Endometrial microvascular endothelial cells (primary cell): ENCODE data around the gene COX6B1. TPM values are rescaled to one million over a fixed set of nuclear protein-coding genes. Genes with fewer than 3 reads are reported as not detected.

Source experiments
- in situ Hi-C: cut with HindIII; loops from 2 replicates; pipeline ENCODE4 v1.10.0; 2017; ENCODE audit warnings: low sequenced_read_pairs, low pct_unique_long_range_greater_than_20kb; ENCODE audit errors: inconsistent ontology term
- total RNA-seq: library from RNA; depleted of rRNA; stranded (reverse); fragments of >200 nt; gene quantifications from one replicate; pipeline ENCODE4 v1.2.3, GENCODE V29; 2015; ENCODE audit errors: inconsistent ontology term

COX6B1 gene
- total RNA-seq, 1 donor from 2014 or later, result 610 TPM

DNA sequence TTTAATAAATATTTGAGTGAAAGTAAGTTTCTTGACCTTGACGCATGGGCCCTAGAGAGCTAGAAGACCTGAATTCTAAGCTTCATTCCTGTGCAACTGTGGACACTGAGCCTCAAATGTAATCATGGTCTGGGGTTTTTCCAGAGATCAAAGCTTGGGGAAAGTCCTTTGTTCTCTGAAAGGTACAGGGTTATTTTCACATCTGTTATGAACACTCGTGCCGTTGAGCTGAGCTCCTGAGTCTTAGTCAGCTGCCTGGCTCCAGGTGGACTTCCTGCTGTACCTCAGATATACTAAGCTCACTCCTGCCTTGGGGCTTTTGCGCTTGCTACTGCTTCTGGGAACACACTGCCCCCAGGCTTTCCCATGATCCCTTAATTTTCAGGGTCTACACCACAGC, 48.7 kb downstream of the COX6B1 start:
- in situ Hi-C loops, result no loop called here

DNA sequence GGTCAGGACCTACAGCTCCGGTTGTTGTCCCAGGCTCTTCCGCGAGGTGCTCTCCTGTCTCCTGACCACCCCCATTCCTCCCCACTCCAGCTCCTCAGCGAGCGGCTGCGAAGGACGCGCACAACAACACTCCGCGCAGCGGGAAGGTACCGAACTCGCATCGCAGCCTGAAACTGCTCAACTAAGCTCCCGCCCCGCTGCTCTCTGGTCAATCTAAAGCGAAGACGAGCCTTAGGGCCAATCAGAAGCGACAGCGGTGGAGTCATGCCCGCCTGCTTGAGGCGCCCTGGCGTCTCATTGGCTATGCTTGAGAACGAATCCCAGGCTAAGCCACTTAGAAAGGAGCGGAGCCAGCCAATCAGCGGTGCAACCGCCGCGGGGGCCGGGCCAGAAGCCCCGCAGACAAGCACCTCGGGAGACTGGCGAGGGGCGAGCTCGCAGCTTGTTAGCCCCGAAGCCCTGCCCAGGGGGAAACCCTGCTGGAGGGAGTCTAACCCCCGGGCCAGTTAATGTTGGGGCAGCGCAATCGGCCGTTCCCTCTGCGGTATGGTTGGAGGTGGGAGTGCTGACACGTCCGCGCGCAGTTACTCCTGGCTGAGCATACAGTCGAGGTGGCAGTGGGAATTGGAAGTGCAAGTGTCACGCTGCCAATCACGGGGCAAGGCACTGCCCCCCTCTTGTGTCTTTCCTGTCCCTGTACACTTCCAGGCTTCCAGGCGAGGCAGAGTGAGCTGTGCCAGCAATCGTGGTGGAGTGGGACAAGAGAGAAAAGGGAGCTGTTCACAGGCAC, 54.3 kb downstream of the COX6B1 start:
- in situ Hi-C loops, result no loop called here

DNA sequence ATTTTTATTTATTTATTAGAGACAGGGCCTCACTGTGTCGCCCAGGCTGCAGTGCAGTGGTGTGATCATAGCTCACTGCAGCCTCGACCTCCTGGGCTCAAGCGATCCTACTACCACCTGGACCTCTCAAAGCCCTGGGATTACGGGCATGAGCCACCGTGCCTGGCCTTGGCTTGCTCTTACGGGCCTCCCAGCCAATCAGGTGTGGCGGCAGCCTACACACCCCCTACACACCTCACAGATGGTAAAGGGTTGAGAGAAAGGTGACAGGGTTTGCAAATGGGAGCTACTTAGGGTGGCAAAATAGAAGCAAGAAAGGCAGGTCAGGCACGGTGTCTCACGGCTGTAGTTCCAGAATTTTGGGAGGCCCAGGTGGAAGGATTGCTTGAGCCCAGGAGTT, 55.2 kb downstream of the COX6B1 start:
- in situ Hi-C loops, result no loop called here

DNA sequence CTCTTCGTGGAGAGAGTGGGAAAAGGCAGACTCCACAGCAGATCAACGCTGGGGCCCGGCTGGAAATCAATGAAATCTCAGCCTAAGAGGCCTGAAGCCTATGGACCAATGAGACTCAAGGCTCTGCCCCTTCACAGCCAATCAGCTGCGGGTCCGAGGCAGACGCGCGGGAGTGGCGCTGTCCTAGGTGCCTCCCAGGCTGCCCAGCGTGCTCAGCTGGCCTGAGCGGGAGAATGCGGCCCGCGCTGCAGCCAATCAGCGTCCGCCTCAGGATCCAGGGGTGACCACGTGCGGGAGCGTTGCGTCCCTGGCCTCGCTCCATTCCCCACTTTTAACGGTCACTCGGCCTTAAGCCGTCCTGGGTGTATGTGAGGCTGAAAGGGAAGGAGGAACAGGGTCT, 56.1 kb downstream of the COX6B1 start, which contains the start of gene ZBTB32:
ZBTB32 (plus strand) TSS at position 341 of the 400 bp plus-strand sequence. CDS start 10,069 bp downstream, outside the sequence.
- in situ Hi-C loops, result no loop called here

Other genes starting within 250 kb of the COX6B1 start
- gene FFAR2, start 200.1 kb upstream of the COX6B1 start, total RNA-seq, result not detected
- not detected for gene KRTDAP, start 157.9 kb upstream of the COX6B1 start, total RNA-seq
- not detected for gene DMKN, start 134.7 kb upstream of the COX6B1 start, total RNA-seq
- gene SBSN, start 120.0 kb upstream of the COX6B1 start, total RNA-seq, result not detected
- gene GAPDHS, start 114.9 kb upstream of the COX6B1 start, total RNA-seq, result not detected
- 87.1 TPM for gene TMEM147, start 102.7 kb upstream of the COX6B1 start, total RNA-seq
- not detected for gene ATP4A, start 84.7 kb upstream of the COX6B1 start, total RNA-seq
- gene PMIS2, start 62.1 kb upstream of the COX6B1 start, total RNA-seq, result not detected
- gene HAUS5, start 35.6 kb upstream of the COX6B1 start, total RNA-seq, result 20.8 TPM
- gene RBM42, start 19.3 kb upstream of the COX6B1 start, total RNA-seq, result 84.6 TPM
- not detected for gene ETV2, start 6.6 kb upstream of the COX6B1 start, total RNA-seq
- gene UPK1A, start 18.2 kb downstream of the COX6B1 start, total RNA-seq, result not detected
- not detected for gene ZBTB32, start 56.2 kb downstream of the COX6B1 start, total RNA-seq
- gene KMT2B, start 69.7 kb downstream of the COX6B1 start, total RNA-seq, result 11.1 TPM
- gene IGFLR1, start 94.1 kb downstream of the COX6B1 start, total RNA-seq, result 2.0 TPM
- gene U2AF1L4, start 97.1 kb downstream of the COX6B1 start, total RNA-seq, result 7.4 TPM
- 36.0 TPM for gene PSENEN, start 97.3 kb downstream of the COX6B1 start, total RNA-seq
- gene LIN37, start 100.3 kb downstream of the COX6B1 start, total RNA-seq, result 13.1 TPM
- gene HSPB6, start 108.7 kb downstream of the COX6B1 start, total RNA-seq, result not detected
- 7.2 TPM for gene PROSER3, start 109.9 kb downstream of the COX6B1 start, total RNA-seq
- 0.19 TPM for gene ARHGAP33, start 127.2 kb downstream of the COX6B1 start, total RNA-seq
- not detected for gene PRODH2, start 164.5 kb downstream of the COX6B1 start, total RNA-seq
- gene NPHS1, start 204.2 kb downstream of the COX6B1 start, total RNA-seq, result not detected
- not detected for gene KIRREL2, start 208.6 kb downstream of the COX6B1 start, total RNA-seq
- 9.4 TPM for gene APLP1, start 220.3 kb downstream of the COX6B1 start, total RNA-seq